Measurements from ENCODE around the gene NPC2.
"Not testable (repeated sequence)": the region's sequence is repeated elsewhere in the genome, so short reads cannot be mapped to it uniquely, and the experiment has no call there.

The NPC2 gene

DNA sequence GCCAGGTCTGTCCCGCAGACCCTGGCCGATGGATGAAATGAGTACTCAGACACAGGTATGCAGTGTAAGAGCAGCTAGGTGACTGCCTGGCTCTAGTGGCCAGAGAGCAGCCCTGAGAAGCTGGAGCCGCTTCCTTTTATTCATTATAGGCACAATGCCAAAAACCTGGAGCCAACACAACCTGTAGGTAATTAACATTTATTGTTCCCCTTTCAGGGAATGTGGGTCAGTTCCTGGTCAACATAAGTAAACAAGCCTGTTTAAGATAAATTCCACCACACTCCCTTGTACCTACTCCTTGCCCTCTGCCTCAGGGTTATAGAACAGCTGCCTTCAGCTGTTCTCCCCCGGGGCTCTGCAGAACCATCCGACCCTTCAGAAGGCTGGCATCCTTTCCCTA lies 38.7 kb downstream of the NPC2 start:
- H3K9me3 ChIP-seq (ENCODE audit: control insufficient read depth, low read length), result not testable (repeated sequence)
- WGBS, 2 experiments (ENCODE audit: insufficient coverage in 2 of 2), result 97 to 100% methylated on average over 3 to 4 of the region's 5 CpGs

DNA sequence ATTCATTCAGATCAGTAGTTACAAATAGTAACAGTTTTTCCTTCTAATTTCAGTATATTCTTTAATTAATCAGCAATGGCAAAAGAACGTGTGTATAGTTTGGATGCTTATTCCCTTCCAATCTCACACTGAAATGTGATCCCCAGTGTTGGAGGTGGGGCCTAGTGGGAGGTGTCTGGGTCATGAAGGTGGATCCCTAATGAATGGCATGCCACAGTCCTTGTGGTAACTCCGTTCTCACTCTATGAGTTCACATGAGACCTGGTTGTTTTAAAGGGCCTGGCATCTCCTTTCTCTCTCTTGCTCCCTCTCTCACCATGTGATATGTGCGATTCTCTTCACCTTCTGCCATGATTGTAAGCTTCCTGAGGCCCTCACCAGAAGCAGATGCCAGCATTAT lies 48.2 kb downstream of the NPC2 start:
- 18% methylated on average over 1 of the region's 3 CpGs; no CpG with 5 or more reads in 1 of the 2 experiments for WGBS, 2 experiments (ENCODE audit: insufficient coverage in 2 of 2)
- Histone ChIP-seq H3K27ac (ENCODE audit: low read depth, low read length, severe bottlenecking) (no peak overlapping the region), H3K9me3 (ENCODE audit: control insufficient read depth, low read length) (no peaks in the 10 kb centered on the region), H3K36me3 (ENCODE audit: control insufficient read depth, insufficient read depth, low read length) (no peaks in the 10 kb centered on the region), H3K4me3 (ENCODE audit: extremely low read depth, insufficient read depth, low read length, poor library complexity, severe bottlenecking) (no peak overlapping the region), H3K4me1 (ENCODE audit: control insufficient read depth, insufficient read depth, low read length, poor library complexity, severe bottlenecking) (no peaks in the 10 kb centered on the region)

More for the DNA sequence above, 38.7 kb downstream of the NPC2 start:
- H3K27ac ChIP-seq (ENCODE audit: low read depth, low read length, severe bottlenecking); H3K4me3 ChIP-seq (ENCODE audit: extremely low read depth, insufficient read depth, low read length, poor library complexity, severe bottlenecking); H3K36me3 ChIP-seq (ENCODE audit: control insufficient read depth, insufficient read depth, low read length); H3K4me1 ChIP-seq (ENCODE audit: control insufficient read depth, insufficient read depth, low read length, poor library complexity, severe bottlenecking): not testable (repeated sequence)

- Histone ChIP-seq H3K4me1 (ENCODE audit: control insufficient read depth, insufficient read depth, low read length, poor library complexity, severe bottlenecking) (peaks cover 6% of the 10 kb centered on the region), H3K9me3 (ENCODE audit: control insufficient read depth, low read length) (no peaks in the 10 kb centered on the region), H3K36me3 (ENCODE audit: control insufficient read depth, insufficient read depth, low read length) (no peaks in the 10 kb centered on the region), H3K4me3 (ENCODE audit: extremely low read depth, insufficient read depth, low read length, poor library complexity, severe bottlenecking) (no peak overlapping the region), H3K27ac (ENCODE audit: low read depth, low read length, severe bottlenecking) (no peak overlapping the region)
Measured at GRCh38 chr14:74442757-74443156, 50.3 kb downstream of the NPC2 start.

- Histone ChIP-seq H3K4me1 (ENCODE audit: control insufficient read depth, insufficient read depth, low read length, poor library complexity, severe bottlenecking) (peaks cover 6% of the 10 kb centered on the region), H3K27ac (ENCODE audit: low read depth, low read length, severe bottlenecking) (no peak overlapping the region), H3K9me3 (ENCODE audit: control insufficient read depth, low read length) (no peaks in the 10 kb centered on the region), H3K4me3 (ENCODE audit: extremely low read depth, insufficient read depth, low read length, poor library complexity, severe bottlenecking) (no peak overlapping the region), H3K36me3 (ENCODE audit: control insufficient read depth, insufficient read depth, low read length) (no peaks in the 10 kb centered on the region)
- WGBS, 2 experiments (ENCODE audit: insufficient coverage in 2 of 2), result no CpG with 5 or more reads among the region's 3 CpGs
Measured at GRCh38 chr14:74441113-74441512, 52.0 kb downstream of the NPC2 start.

GRCh38 chr14:74438351-74438915 lies 54.7 kb downstream of the NPC2 start:
- Histone ChIP-seq H3K4me3 (ENCODE audit: extremely low read depth, insufficient read depth, low read length, poor library complexity, severe bottlenecking) (no peak overlapping the region), H3K9me3 (ENCODE audit: control insufficient read depth, low read length) (no peaks in the 10 kb centered on the region), H3K36me3 (ENCODE audit: control insufficient read depth, insufficient read depth, low read length) (no peaks in the 10 kb centered on the region), H3K4me1 (ENCODE audit: control insufficient read depth, insufficient read depth, low read length, poor library complexity, severe bottlenecking) (peaks cover 6% of the 10 kb centered on the region), H3K27ac (ENCODE audit: low read depth, low read length, severe bottlenecking) (no peak overlapping the region)
- WGBS, 2 experiments (ENCODE audit: insufficient coverage in 2 of 2), result 100% methylated on average over 1 of the region's 3 CpGs

- 33% methylated on average over 3 of the region's 3 CpGs; no CpG with 5 or more reads in 1 of the 2 experiments for WGBS, 2 experiments (ENCODE audit: insufficient coverage in 2 of 2)
- Histone ChIP-seq H3K4me3 (ENCODE audit: extremely low read depth, insufficient read depth, low read length, poor library complexity, severe bottlenecking) (no peak overlapping the region), H3K9me3 (ENCODE audit: control insufficient read depth, low read length) (no peaks in the 10 kb centered on the region), H3K36me3 (ENCODE audit: control insufficient read depth, insufficient read depth, low read length) (no peaks in the 10 kb centered on the region), H3K27ac (ENCODE audit: low read depth, low read length, severe bottlenecking) (no peak overlapping the region), H3K4me1 (ENCODE audit: control insufficient read depth, insufficient read depth, low read length, poor library complexity, severe bottlenecking) (peaks cover 6% of the 10 kb centered on the region)
Measured at GRCh38 chr14:74437496-74438053, 55.5 kb downstream of the NPC2 start.

GRCh38 chr14:74434294-74434693 lies 58.8 kb downstream of the NPC2 start:
- Histone ChIP-seq H3K4me1 (ENCODE audit: control insufficient read depth, insufficient read depth, low read length, poor library complexity, severe bottlenecking) (peaks cover 6% of the 10 kb centered on the region), H3K36me3 (ENCODE audit: control insufficient read depth, insufficient read depth, low read length) (no peaks in the 10 kb centered on the region), H3K9me3 (ENCODE audit: control insufficient read depth, low read length) (no peaks in the 10 kb centered on the region), H3K27ac (ENCODE audit: low read depth, low read length, severe bottlenecking) (no peak overlapping the region), H3K4me3 (ENCODE audit: extremely low read depth, insufficient read depth, low read length, poor library complexity, severe bottlenecking) (no peak overlapping the region)
- WGBS, 2 experiments (ENCODE audit: insufficient coverage in 2 of 2), result 45 to 60% methylated on average over 1 of the region's 2 CpGs

GRCh38 chr14:74429991-74430390 lies 63.1 kb downstream of the NPC2 start:
- 94 to 95% methylated on average over 4 to 7 of the region's 7 CpGs for WGBS, 2 experiments (ENCODE audit: insufficient coverage in 2 of 2)
- Histone ChIP-seq H3K27ac (ENCODE audit: low read depth, low read length, severe bottlenecking) (no peak overlapping the region), H3K4me1 (ENCODE audit: control insufficient read depth, insufficient read depth, low read length, poor library complexity, severe bottlenecking) (no peaks in the 10 kb centered on the region), H3K4me3 (ENCODE audit: extremely low read depth, insufficient read depth, low read length, poor library complexity, severe bottlenecking) (no peak overlapping the region), H3K36me3 (ENCODE audit: control insufficient read depth, insufficient read depth, low read length) (no peaks in the 10 kb centered on the region), H3K9me3 (ENCODE audit: control insufficient read depth, low read length) (no peaks in the 10 kb centered on the region)

Measured in mesodermal cell (in vitro differentiated cells).